Activated CD4-positive, alpha-beta T cell treated with anti-CD3 and anti-CD28 coated beads, Interleukin-2, amount 10 ng/mL, durations not matched to agents 7 days and 5 days (primary cell): ENCODE data around the gene SNRNP25. TPM values are rescaled to one million over a fixed set of nuclear protein-coding genes. Genes with fewer than 3 reads are reported as not detected.

Experiments
- CTCF ChIA-PET: fragments of 350-600 bp; sonication (Branson Sonifier 250); formaldehyde crosslinking; loops from one replicate; lab custom pipeline; 2021; ENCODE audit warnings: antibody characterized with exemption; lab: Charles Lee
- POLR2A ChIA-PET: fragments of 350-600 bp; sonication (Branson Sonifier 250); formaldehyde crosslinking; loops from one replicate; lab custom pipeline; 2021; ENCODE audit warnings: antibody characterized with exemption; lab: Charles Lee
- DNase-seq: peaks from one replicate; pipeline ENCODE4 v3.0.0-alpha.2; 2020
- H3K27ac Mint-ChIP-seq: one replicate; pipeline ENCODE4 v1.8.0; 2021; ENCODE audit warnings: mild to moderate bottlenecking, moderate library complexity, mixed read lengths
- H3K27me3 Mint-ChIP-seq: one replicate; pipeline ENCODE4 v1.8.0; 2021; ENCODE audit warnings: mixed read lengths
- H3K36me3 Mint-ChIP-seq: one replicate; pipeline ENCODE4 v1.8.0; 2021; ENCODE audit warnings: low read depth, mixed read lengths
- H3K4me1 Mint-ChIP-seq: one replicate; pipeline ENCODE4 v1.8.0; 2021; ENCODE audit warnings: mixed read lengths
- H3K4me3 Mint-ChIP-seq: one replicate; pipeline ENCODE4 v1.8.0; 2021; ENCODE audit warnings: mild to moderate bottlenecking, moderate library complexity, mixed read lengths
- H3K9me3 Mint-ChIP-seq: one replicate; pipeline ENCODE4 v1.8.0; 2021; ENCODE audit warnings: mixed read lengths
- total RNA-seq, 2 experiments: library from RNA; stranded (reverse); gene quantifications; one replicate each; pipeline ENCODE4 v1.2.3, GENCODE V29; 2021

Gene SNRNP25
- total RNA-seq, 2 experiments from 2014 or later = 41.1 to 45.6 TPM

GRCh38 chr16:61879-62281 lies 8.3 kb downstream of the SNRNP25 start:
- H3K27me3 Mint-ChIP-seq = no peaks in the 10 kb centered on the region
- no peak overlapping the region for H3K4me3 Mint-ChIP-seq
- POLR2A ChIA-PET = no interaction called here
- DNase-seq = no peak
- H3K27ac Mint-ChIP-seq = no peak overlapping the region
- peaks cover 4% of the 10 kb centered on the region for H3K36me3 Mint-ChIP-seq
- H3K4me1 Mint-ChIP-seq = peaks cover 2% of the 10 kb centered on the region
- no peaks in the 10 kb centered on the region for H3K9me3 Mint-ChIP-seq
- CTCF ChIA-PET = interaction anchor here (0.6 to 11.4 kb wide), 4 partner anchors 8 to 420 kb away, joined by 4 to 169 read pairs (median 4); partner anchors contain the start of genes MPG, POLR3K and SNRNP25

DNA sequence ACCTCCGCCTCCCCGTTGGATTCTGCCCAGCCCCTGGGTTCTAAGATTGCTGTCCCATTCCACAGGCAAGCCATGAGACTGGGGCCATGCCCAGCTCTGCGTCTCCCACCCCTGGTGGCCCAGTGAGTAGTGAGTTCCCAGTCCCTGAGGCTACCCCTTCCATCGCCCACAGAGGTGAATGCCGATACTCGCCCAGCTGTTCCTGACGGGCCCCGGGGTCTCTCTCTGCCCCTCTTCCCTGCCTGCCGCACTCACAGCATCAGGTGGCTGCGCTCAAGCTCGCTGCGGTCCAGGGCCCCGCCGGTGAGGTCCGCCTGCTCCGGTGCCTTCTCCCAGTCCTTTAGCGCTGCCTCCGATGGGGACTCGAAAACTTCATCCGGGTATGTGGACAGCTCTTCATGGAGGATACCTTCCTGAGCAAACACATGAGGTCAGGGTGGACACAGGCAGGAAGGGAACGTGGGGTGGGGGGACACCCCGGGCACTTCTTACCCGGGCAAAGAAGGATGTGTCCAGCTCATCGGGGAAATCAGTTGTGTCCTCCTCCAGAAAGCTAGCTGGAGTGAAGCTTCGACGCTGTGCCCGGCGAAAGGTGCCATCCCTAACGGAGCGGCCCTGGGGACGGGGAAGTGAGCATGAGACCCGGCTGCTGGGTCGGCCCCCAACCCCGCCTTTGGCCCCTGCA lies 8.8 kb downstream of the SNRNP25 start:
- H3K27ac Mint-ChIP-seq = no peak overlapping the region
- POLR2A ChIA-PET = no interaction called here
- H3K9me3 Mint-ChIP-seq = no peaks in the 10 kb centered on the region
- no peak overlapping the region for H3K4me3 Mint-ChIP-seq
- CTCF ChIA-PET = interaction anchor here (0.6 to 11.4 kb wide), 5 partner anchors 9 to 419 kb away, joined by 3 to 169 read pairs (median 4); partner anchors contain the start of genes MPG, POLR3K and SNRNP25
- H3K4me1 Mint-ChIP-seq = peaks cover 2% of the 10 kb centered on the region
- no peaks in the 10 kb centered on the region for H3K27me3 Mint-ChIP-seq
- peaks cover 4% of the 10 kb centered on the region for H3K36me3 Mint-ChIP-seq
- no peak for DNase-seq

DNA sequence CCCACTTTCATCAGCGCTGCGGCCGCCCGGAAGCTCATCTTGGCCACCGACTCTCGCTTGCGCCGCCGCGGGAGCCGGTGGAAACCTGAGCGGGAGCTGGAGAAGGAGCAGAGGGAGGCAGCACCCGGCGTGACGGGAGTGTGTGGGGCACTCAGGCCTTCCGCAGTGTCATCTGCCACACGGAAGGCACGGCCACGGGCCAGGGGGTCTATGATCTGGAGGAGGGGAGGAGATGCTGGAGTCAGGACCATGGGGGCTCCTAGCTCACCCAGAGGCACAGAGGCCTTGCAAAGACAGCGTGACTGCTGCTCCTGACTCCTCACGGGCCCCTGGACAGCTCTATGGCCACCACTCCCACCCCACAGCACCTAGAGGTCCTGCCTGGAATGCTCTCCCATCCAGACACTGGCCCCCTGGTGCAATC lies 9.4 kb downstream of the SNRNP25 start:
- no peak for DNase-seq
- H3K9me3 Mint-ChIP-seq = no peaks in the 10 kb centered on the region
- ChIA-PET POLR2A (no interaction called here), CTCF (interaction anchor here (1.3 to 11.4 kb wide), 5 partner anchors 9 to 44 kb away, joined by 3 to 169 read pairs (median 5); partner anchors contain the start of genes MPG, POLR3K, RHBDF1 and SNRNP25)
- H3K36me3 Mint-ChIP-seq = peaks cover 2% of the 10 kb centered on the region
- H3K27me3 Mint-ChIP-seq = peaks cover 2% of the 10 kb centered on the region
- H3K4me3 Mint-ChIP-seq = no peak overlapping the region
- peaks cover 2% of the 10 kb centered on the region for H3K4me1 Mint-ChIP-seq
- no peak overlapping the region for H3K27ac Mint-ChIP-seq

GRCh38 chr16:63466-63865 lies 9.8 kb downstream of the SNRNP25 start:
- Mint-ChIP-seq H3K27me3 (peaks cover 2% of the 10 kb centered on the region), H3K36me3 (no peaks in the 10 kb centered on the region), H3K27ac (no peak overlapping the region), H3K4me3 (no peak overlapping the region), H3K4me1 (peaks cover 2% of the 10 kb centered on the region), H3K9me3 (no peaks in the 10 kb centered on the region)
- ChIA-PET POLR2A (no interaction called here), CTCF (interaction anchor here (1.4 to 11.4 kb wide), 5 partner anchors 10 to 43 kb away, joined by 3 to 169 read pairs (median 17); partner anchors contain the start of genes MPG, POLR3K, RHBDF1 and SNRNP25)
- DNase-seq = no peak

GRCh38 chr16:63998-64913 lies 10.6 kb downstream of the SNRNP25 start:
- H3K4me1 Mint-ChIP-seq = peaks cover 2% of the 10 kb centered on the region
- POLR2A ChIA-PET = no interaction called here
- H3K27ac Mint-ChIP-seq = no peak overlapping the region
- no peak overlapping the region for H3K4me3 Mint-ChIP-seq
- H3K36me3 Mint-ChIP-seq = no peaks in the 10 kb centered on the region
- no peaks in the 10 kb centered on the region for H3K9me3 Mint-ChIP-seq
- no peak for DNase-seq
- CTCF ChIA-PET = interaction anchor here (0.6 to 11.4 kb wide), 11 partner anchors 10 to 531 kb away, joined by 3 to 169 read pairs (median 9); partner anchors contain the start of genes LUC7L, MPG, POLR3K and RHBDF1
- peaks cover 2% of the 10 kb centered on the region for H3K27me3 Mint-ChIP-seq

DNA sequence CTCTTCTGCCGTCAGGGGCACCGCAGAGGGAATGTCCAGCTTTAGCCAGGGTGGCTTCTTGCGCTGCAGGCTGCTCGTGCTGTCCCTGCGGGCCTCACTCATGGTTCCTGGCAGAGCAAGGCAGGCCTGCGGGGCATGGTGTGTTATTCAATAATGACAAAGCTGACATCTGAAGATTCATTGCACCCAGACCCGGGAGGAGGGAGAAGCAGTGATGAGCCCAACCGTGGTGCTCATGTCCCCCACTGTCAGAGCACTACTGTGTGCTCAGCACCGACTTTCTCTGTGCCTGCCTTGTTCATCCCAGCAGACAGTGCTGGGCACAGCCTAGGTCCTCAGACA lies 11.3 kb downstream of the SNRNP25 start:
- no peaks in the 10 kb centered on the region for H3K36me3 Mint-ChIP-seq
- H3K4me3 Mint-ChIP-seq = no peak overlapping the region
- no peak for DNase-seq
- no peaks in the 10 kb centered on the region for H3K9me3 Mint-ChIP-seq
- POLR2A ChIA-PET = no interaction called here
- H3K4me1 Mint-ChIP-seq = peaks cover 2% of the 10 kb centered on the region
- no peak overlapping the region for H3K27ac Mint-ChIP-seq
- H3K27me3 Mint-ChIP-seq = peaks cover 5% of the 10 kb centered on the region
- CTCF ChIA-PET = interaction anchor here (0.8 to 11.4 kb wide), 11 partner anchors 9 to 165 kb away, joined by 3 to 169 read pairs (median 9); partner anchors contain the start of genes LUC7L, MPG, POLR3K and RHBDF1

- CTCF ChIA-PET = interaction anchor here (0.8 to 11.4 kb wide), 26 partner anchors 8 to 305 kb away, joined by 3 to 169 read pairs (median 6); partner anchors contain the start of genes LUC7L, MPG, MRPL28 and POLR3K
- no peak overlapping the region for H3K4me3 Mint-ChIP-seq
- POLR2A ChIA-PET = no interaction called here
- H3K27ac Mint-ChIP-seq = no peak overlapping the region
- no peaks in the 10 kb centered on the region for H3K36me3 Mint-ChIP-seq
- no peaks in the 10 kb centered on the region for H3K9me3 Mint-ChIP-seq
- peaks cover 7% of the 10 kb centered on the region for H3K27me3 Mint-ChIP-seq
- DNase-seq = peak; percentile 87
- H3K4me1 Mint-ChIP-seq = peaks cover 2% of the 10 kb centered on the region
Observed at GRCh38 chr16:65745-66144, 12.1 kb downstream of the SNRNP25 start.

DNA sequence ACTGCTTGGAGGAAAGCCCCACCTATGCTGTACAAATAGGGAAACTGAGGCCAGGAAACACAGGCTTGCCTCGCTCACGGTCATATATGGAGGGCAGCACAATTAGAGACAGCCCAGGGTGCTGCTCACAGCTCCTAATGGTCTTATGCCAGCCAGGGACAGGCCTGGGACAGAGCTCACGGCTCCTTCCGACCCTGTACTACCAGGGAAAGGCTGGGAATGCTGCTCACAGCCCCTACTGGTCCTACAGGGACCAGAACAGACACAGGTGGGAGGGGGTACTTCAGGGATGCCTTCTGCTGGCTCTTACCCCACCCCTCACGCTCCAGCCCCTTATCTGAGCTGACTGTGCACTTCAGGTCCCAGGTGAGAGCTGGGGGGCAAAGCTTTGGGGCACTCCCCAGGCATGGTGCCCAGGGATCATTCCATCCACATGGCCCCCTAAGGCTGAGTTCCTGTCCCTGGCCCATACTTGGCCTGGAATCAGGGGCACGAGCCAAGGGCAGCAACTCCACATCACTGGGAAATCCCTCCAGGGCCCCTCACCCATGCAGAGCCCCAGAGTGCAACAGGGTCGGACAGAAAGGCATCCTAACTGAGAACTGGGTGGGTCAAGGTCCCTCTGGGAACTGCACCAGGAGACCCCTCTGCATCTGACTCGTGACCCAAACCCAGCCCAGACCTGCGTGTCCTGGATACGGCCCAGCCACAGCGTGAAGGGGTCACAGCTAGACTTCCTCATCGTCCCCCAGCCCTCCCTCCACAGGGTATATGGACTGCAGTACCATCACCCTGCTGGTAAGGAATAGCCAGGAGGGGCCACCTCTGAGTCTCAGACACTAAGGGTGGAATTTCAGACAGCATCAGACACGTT lies 12.9 kb downstream of the SNRNP25 start:
- POLR2A ChIA-PET = no interaction called here
- CTCF ChIA-PET = interaction anchor here (0.9 to 11.4 kb wide), 24 partner anchors 8 to 304 kb away, joined by 3 to 169 read pairs (median 6); partner anchors contain the start of genes LUC7L, MPG, MRPL28 and POLR3K
- Mint-ChIP-seq H3K27me3 (peaks cover 12% of the 10 kb centered on the region), H3K36me3 (no peaks in the 10 kb centered on the region), H3K9me3 (no peaks in the 10 kb centered on the region), H3K27ac (no peak overlapping the region), H3K4me3 (no peak overlapping the region), H3K4me1 (peaks cover 2% of the 10 kb centered on the region)
- no peak for DNase-seq

- peaks cover 2% of the 10 kb centered on the region for H3K4me1 Mint-ChIP-seq
- POLR2A ChIA-PET = no interaction called here
- H3K4me3 Mint-ChIP-seq = no peak overlapping the region
- DNase-seq = no peak
- no peak overlapping the region for H3K27ac Mint-ChIP-seq
- no peaks in the 10 kb centered on the region for H3K9me3 Mint-ChIP-seq
- CTCF ChIA-PET = interaction anchor here (1.1 to 11.4 kb wide), 4 partner anchors 14 to 37 kb away, joined by 3 to 169 read pairs (median 4); partner anchors contain the start of genes POLR3K and SNRNP25
- H3K36me3 Mint-ChIP-seq = no peaks in the 10 kb centered on the region
- H3K27me3 Mint-ChIP-seq = peaks cover 14% of the 10 kb centered on the region
Observed at GRCh38 chr16:67183-67791, 13.7 kb downstream of the SNRNP25 start.

DNA sequence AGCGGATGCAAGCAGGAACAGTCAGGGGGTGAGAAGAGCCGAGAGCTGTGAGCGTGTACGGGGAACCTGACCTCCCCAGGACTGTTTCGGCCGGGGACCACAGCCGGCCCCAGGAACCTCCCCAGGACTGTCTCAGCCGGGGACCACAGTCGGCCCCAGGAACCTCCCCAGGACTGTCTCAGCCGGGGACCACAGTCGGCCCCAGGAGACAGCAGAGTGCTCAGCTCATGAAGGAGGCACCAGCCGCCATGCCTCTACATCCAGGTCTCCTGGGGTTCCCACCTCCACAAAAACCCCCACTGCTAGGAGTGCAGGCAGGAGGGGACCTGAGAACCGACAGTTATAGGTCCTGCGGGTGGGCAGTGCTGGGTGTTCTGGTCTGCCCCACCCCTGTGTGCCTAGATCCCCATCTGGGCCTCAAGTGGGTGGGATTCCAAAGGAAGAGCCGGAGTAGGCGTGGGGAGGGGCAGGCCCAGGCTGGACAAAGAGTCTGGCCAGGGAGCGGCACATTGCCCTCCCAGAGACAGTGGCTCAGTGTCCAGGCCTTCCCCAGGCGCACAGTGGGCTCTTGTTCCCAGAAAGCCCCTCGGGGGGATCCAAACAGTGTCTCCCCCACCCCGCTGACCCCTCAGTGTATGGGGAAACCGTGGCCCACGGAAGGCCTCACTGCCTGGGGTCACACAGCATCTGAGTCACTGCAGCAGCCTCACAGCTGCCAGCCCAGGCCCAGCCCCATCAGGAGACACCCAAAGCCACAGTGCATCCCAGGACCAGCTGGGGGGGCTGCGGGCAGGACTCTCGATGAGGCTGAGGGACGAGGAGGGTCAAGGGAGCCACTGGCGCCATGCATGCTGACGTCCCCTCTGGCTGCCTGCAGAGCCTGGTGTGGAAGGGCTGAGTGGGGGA lies 14.5 kb downstream of the SNRNP25 start:
- Mint-ChIP-seq H3K36me3 (no peaks in the 10 kb centered on the region), H3K27me3 (peaks cover 18% of the 10 kb centered on the region), H3K27ac (no peak overlapping the region), H3K4me1 (peaks cover 7% of the 10 kb centered on the region), H3K9me3 (no peaks in the 10 kb centered on the region), H3K4me3 (no peak overlapping the region)
- POLR2A ChIA-PET = interaction anchor here (0.6 kb wide), 1 partner anchor 15 kb away, joined by 3 read pairs; the partner anchor contains the start of genes POLR3K and SNRNP25
- CTCF ChIA-PET = interaction anchor here (1.1 to 11.4 kb wide), 3 partner anchors 15 to 36 kb away, joined by 3 to 169 read pairs (median 4); partner anchors contain the start of genes POLR3K and SNRNP25
- no peak for DNase-seq
